ENCODE results near the gene TEX38.

GRCh38 chr1:46673749-46674182, 2.1 kb downstream of the TEX38 start:
- TF ChIP-seq CTCF (IDR thresholded peaks at IDR 0.05) (no peak), POLR2A (IDR thresholded peaks at IDR 0.05) (no peak)
